ENCODE data around the gene ZG16. TPM values are rescaled to one million over a fixed set of nuclear protein-coding genes. Genes with fewer than 3 reads are reported as not detected.

ZG16 gene
- total and polyA plus RNA-seq, 9 of the 15 experiments (the other 6 are each of a cell fraction or from before 2014, with no cell fraction given), result 0.04 TPM; not detected in 8

GRCh38 chr16:29805232-29806098, 27.4 kb downstream of the ZG16 start (continued):
- TF ChIP-seq POLR2B (IDR thresholded peaks at IDR 0.05; ENCODE audit: low read depth, partially characterized antibody) (peak; percentile 90), ZNF445 (CRISPR knock-in tag; IDR thresholded peaks at IDR 0.05; ENCODE audit: low read depth) (peak; percentile 59; the same call in 1 of the 2 replicates), ARID2 (IDR thresholded peaks at IDR 0.05) (no peak), NEUROD1 (IDR thresholded peaks at IDR 0.05; ENCODE audit: borderline replicate concordance, low read depth, low read length, partially characterized antibody) (peak; percentile 92), ZNF124 (CRISPR knock-in tag; IDR thresholded peaks at IDR 0.05) (no peak), IFI16 (CRISPR knock-in tag; IDR thresholded peaks at IDR 0.05) (no peak), HNRNPK (IDR thresholded peaks at IDR 0.05; ENCODE audit: low read depth, low read length, poor library complexity, severe bottlenecking) (peak; percentile 86), MCM3 (IDR thresholded peaks at IDR 0.05) (no peak), ZNF644 (tag; IDR thresholded peaks at IDR 0.05; ENCODE audit: low read depth) (peak; percentile 91; the same call in 1 of the 2 replicates), ZNF224 (CRISPR knock-in tag; IDR thresholded peaks at IDR 0.05) (no peak), ILK (tag; IDR thresholded peaks at IDR 0.05; ENCODE audit: borderline replicate concordance, low read depth) (no peak), ETV5 (CRISPR knock-in tag; IDR thresholded peaks at IDR 0.05; ENCODE audit: low read depth) (peak; percentile 52), HDAC6 (IDR thresholded peaks at IDR 0.05; ENCODE audit: low read depth, low read length) (no peak), NR4A1 (CRISPR knock-in tag; IDR thresholded peaks at IDR 0.05) (no peak; the same call in 1 of the 2 replicates), NR4A1 (tag; IDR thresholded peaks at IDR 0.05) (peak; percentile 91)
- TF ChIP-seq, protein P1, sequence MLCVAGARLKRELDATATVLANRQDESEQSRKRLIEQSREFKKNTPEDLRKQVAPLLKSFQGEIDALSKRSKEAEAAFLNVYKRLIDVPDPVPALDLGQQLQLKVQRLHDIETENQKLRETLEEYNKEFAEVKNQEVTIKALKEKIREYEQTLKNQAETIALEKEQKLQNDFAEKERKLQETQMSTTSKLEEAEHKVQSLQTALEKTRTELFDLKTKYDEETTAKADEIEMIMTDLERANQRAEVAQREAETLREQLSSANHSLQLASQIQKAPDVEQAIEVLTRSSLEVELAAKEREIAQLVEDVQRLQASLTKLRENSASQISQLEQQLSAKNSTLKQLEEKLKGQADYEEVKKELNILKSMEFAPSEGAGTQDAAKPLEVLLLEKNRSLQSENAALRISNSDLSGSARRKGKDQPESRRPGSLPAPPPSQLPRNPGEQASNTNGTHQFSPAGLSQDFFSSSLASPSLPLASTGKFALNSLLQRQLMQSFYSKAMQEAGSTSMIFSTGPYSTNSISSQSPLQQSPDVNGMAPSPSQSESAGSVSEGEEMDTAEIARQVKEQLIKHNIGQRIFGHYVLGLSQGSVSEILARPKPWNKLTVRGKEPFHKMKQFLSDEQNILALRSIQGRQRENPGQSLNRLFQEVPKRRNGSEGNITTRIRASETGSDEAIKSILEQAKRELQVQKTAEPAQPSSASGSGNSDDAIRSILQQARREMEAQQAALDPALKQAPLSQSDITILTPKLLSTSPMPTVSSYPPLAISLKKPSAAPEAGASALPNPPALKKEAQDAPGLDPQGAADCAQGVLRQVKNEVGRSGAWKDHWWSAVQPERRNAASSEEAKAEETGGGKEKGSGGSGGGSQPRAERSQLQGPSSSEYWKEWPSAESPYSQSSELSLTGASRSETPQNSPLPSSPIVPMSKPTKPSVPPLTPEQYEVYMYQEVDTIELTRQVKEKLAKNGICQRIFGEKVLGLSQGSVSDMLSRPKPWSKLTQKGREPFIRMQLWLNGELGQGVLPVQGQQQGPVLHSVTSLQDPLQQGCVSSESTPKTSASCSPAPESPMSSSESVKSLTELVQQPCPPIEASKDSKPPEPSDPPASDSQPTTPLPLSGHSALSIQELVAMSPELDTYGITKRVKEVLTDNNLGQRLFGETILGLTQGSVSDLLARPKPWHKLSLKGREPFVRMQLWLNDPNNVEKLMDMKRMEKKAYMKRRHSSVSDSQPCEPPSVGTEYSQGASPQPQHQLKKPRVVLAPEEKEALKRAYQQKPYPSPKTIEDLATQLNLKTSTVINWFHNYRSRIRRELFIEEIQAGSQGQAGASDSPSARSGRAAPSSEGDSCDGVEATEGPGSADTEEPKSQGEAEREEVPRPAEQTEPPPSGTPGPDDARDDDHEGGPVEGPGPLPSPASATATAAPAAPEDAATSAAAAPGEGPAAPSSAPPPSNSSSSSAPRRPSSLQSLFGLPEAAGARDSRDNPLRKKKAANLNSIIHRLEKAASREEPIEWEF (CRISPR knock-in tag; IDR thresholded peaks at IDR 0.05), result no peak; the same call in 1 of the 2 replicates
- TF ChIP-seq, protein P2, sequence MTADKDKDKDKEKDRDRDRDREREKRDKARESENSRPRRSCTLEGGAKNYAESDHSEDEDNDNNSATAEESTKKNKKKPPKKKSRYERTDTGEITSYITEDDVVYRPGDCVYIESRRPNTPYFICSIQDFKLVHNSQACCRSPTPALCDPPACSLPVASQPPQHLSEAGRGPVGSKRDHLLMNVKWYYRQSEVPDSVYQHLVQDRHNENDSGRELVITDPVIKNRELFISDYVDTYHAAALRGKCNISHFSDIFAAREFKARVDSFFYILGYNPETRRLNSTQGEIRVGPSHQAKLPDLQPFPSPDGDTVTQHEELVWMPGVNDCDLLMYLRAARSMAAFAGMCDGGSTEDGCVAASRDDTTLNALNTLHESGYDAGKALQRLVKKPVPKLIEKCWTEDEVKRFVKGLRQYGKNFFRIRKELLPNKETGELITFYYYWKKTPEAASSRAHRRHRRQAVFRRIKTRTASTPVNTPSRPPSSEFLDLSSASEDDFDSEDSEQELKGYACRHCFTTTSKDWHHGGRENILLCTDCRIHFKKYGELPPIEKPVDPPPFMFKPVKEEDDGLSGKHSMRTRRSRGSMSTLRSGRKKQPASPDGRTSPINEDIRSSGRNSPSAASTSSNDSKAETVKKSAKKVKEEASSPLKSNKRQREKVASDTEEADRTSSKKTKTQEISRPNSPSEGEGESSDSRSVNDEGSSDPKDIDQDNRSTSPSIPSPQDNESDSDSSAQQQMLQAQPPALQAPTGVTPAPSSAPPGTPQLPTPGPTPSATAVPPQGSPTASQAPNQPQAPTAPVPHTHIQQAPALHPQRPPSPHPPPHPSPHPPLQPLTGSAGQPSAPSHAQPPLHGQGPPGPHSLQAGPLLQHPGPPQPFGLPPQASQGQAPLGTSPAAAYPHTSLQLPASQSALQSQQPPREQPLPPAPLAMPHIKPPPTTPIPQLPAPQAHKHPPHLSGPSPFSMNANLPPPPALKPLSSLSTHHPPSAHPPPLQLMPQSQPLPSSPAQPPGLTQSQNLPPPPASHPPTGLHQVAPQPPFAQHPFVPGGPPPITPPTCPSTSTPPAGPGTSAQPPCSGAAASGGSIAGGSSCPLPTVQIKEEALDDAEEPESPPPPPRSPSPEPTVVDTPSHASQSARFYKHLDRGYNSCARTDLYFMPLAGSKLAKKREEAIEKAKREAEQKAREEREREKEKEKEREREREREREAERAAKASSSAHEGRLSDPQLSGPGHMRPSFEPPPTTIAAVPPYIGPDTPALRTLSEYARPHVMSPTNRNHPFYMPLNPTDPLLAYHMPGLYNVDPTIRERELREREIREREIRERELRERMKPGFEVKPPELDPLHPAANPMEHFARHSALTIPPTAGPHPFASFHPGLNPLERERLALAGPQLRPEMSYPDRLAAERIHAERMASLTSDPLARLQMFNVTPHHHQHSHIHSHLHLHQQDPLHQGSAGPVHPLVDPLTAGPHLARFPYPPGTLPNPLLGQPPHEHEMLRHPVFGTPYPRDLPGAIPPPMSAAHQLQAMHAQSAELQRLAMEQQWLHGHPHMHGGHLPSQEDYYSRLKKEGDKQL (CRISPR knock-in tag; IDR thresholded peaks at IDR 0.05; ENCODE audit: borderline replicate concordance), result 0 out of 2 replicates have a peak, but pooled peaks have one; percentile 71
